GM19467 (cell line): ENCODE measurements around the gene CPNE1.

Experiments used
- ATAC-seq: cut with Tn5 transposase; IDR thresholded peaks from one replicate; pipeline ENCODE4 v1.9.1; 2021; ENCODE audit warnings: mild to moderate bottlenecking, moderate library complexity; ENCODE audit not compliant: unreplicated experiment

Gene CPNE1

GRCh38 chr20:35621560-35621946 lies 43.1 kb downstream of the CPNE1 start:
- no peak for ATAC-seq

- no peak for ATAC-seq
Observed at GRCh38 chr20:35620818-35621559, 43.7 kb downstream of the CPNE1 start.

- peak; percentile 30 for ATAC-seq
Observed at GRCh38 chr20:35619196-35620095, 45.3 kb downstream of the CPNE1 start.

GRCh38 chr20:35618263-35619131 lies 46.2 kb downstream of the CPNE1 start:
- no peak for ATAC-seq

- ATAC-seq = no peak
Observed at GRCh38 chr20:35617397-35618262, 47.1 kb downstream of the CPNE1 start.

GRCh38 chr20:35616465-35617396 lies 48.0 kb downstream of the CPNE1 start:
- no peak for ATAC-seq

GRCh38 chr20:35615667-35616464 lies 48.8 kb downstream of the CPNE1 start, which contains the start of gene SPAG4:
TSS of gene SPAG4 (plus strand) at chr20:35615829. CDS start at chr20:35616004, 175 bp downstream.
- ATAC-seq = peak; percentile 63

- ATAC-seq = no peak
Observed at GRCh38 chr20:35611482-35611881, 53.2 kb downstream of the CPNE1 start.

GRCh38 chr20:35610833-35611427 lies 53.8 kb downstream of the CPNE1 start:
- ATAC-seq = no peak

- no peak for ATAC-seq
Observed at GRCh38 chr20:35607003-35607735, 57.5 kb downstream of the CPNE1 start.

- no peak for ATAC-seq
Observed at GRCh38 chr20:35606127-35606526, 58.6 kb downstream of the CPNE1 start.

- ATAC-seq = no peak
Observed at GRCh38 chr20:35604449-35604747, 60.3 kb downstream of the CPNE1 start.

- ATAC-seq = no peak
Observed at GRCh38 chr20:35603695-35604448, 60.8 kb downstream of the CPNE1 start.

- ATAC-seq = no peak
Observed at GRCh38 chr20:35602851-35603495, 61.7 kb downstream of the CPNE1 start.

- no peak for ATAC-seq
Observed at GRCh38 chr20:35601990-35602389, 62.7 kb downstream of the CPNE1 start.
